DOHH2 (cell line): ENCODE measurements around the gene ATP6V0A4.

ENCODE experiments used
- H3F3A ChIP-seq: fragments of 200-600 bp; sonication (generic), shearing (Covaris generic); 2 replicates; pipeline ENCODE4 v1.6.0; 2016; ENCODE audit warnings: antibody characterized with exemption, mild to moderate bottlenecking; ENCODE audit not compliant: control insufficient read depth, insufficient read depth
- H3K27ac ChIP-seq: fragments of 200-600 bp; sonication (generic); 2 replicates; pipeline ENCODE4 v1.5.1; 2014; ENCODE audit warnings: low read depth, mild to moderate bottlenecking, low read length, moderate library complexity
- H3K27me3 ChIP-seq: fragments of 200-600 bp; sonication (generic); 2 replicates; pipeline ENCODE4 v1.6.1; 2014; ENCODE audit warnings: mild to moderate bottlenecking, low read length, mixed read lengths; ENCODE audit not compliant: control insufficient read depth
- H3K36me3 ChIP-seq: fragments of 200-600 bp; sonication (generic); 2 replicates; pipeline ENCODE4 v1.6.1; 2014; ENCODE audit warnings: mild to moderate bottlenecking, low read length, moderate library complexity, mixed read lengths; ENCODE audit not compliant: control insufficient read depth
- H3K4me1 ChIP-seq: fragments of 200-600 bp; sonication (generic); 2 replicates; pipeline ENCODE4 v1.6.1; 2014; ENCODE audit warnings: mild to moderate bottlenecking, low read length, mixed read lengths; ENCODE audit not compliant: control insufficient read depth
- H3K4me2 ChIP-seq: fragments of 200-600 bp; sonication (generic); 2 replicates; pipeline ENCODE4 v1.6.0; 2014; ENCODE audit warnings: mild to moderate bottlenecking, low read length, moderate library complexity
- H3K4me3 ChIP-seq: fragments of 200-600 bp; sonication (generic); 2 replicates; pipeline ENCODE4 v1.5.1; 2014; ENCODE audit warnings: mild to moderate bottlenecking, low read length, mixed read lengths
- H3K79me2 ChIP-seq: fragments of 200-600 bp; sonication (generic); 2 replicates; pipeline ENCODE4 v1.6.1; 2014; ENCODE audit warnings: mild to moderate bottlenecking, low read length, mixed read lengths; ENCODE audit not compliant: control insufficient read depth
- H3K9me2 ChIP-seq: fragments of 200-600 bp; sonication (generic); replicated peaks from 2 replicates; pipeline ENCODE4 v1.6.1; 2014; ENCODE audit warnings: mild to moderate bottlenecking, low read length, mixed read lengths; ENCODE audit not compliant: control insufficient read depth
- H3K9me3 ChIP-seq: fragments of 200-600 bp; sonication (generic); 2 replicates; pipeline ENCODE4 v1.6.1; 2014; ENCODE audit warnings: antibody characterized with exemption, low read length, mixed read lengths; ENCODE audit not compliant: control insufficient read depth, insufficient read depth
- H4K20me1 ChIP-seq: fragments of 200-600 bp; sonication (generic); 2 replicates; pipeline ENCODE4 v1.6.0; 2014; ENCODE audit warnings: low read depth, mild to moderate bottlenecking, antibody characterized with exemption, low read length, moderate library complexity; ENCODE audit not compliant: control insufficient read depth, insufficient read depth
- EZH2phosphoT487 ChIP-seq: fragments of 200-600 bp; sonication (generic); IDR thresholded peaks from 2 replicates; pipeline ENCODE4 v1.6.1; 2017; ENCODE audit warnings: borderline replicate concordance, mild to moderate bottlenecking, antibody characterized with exemption, low read length, moderate library complexity, mixed read lengths
- TF ChIP-seq, protein P1 (sequence below): fragments of 200-600 bp; sonication (generic); IDR thresholded peaks from one replicate; pipeline ENCODE4 v1.5.1; 2014; ENCODE audit warnings: antibody characterized with exemption, mild to moderate bottlenecking, low read depth, low read length; ENCODE audit not compliant: poor library complexity, severe bottlenecking

The ATP6V0A4 gene

DNA sequence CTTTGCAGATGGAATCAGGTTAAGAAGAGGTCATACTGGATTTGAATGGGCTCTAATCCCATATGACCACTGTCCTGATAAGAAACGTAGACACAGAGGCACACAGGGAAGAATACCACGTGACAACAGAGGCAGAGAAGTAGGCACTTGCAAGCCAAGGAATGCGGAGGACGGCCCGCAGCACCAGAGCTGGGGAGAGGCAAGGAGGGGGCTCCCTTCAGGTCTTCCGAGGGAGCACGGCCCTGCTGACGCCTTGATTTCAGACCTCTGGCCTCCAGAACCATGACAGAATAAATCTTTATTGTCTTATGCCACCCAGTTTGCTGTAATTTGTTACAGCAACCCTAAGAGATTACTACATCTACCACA lies 44.9 kb downstream of the ATP6V0A4 start:
- Histone ChIP-seq H4K20me1 (no peaks in the 10 kb centered on the region), H3K27ac (no peak overlapping the region), H3K4me3 (no peak overlapping the region), H3K9me3 (no peaks in the 10 kb centered on the region), H3K4me1 (no peaks in the 10 kb centered on the region), H3K9me2 (no peaks in the 10 kb centered on the region), H3F3A (no peaks in the 10 kb centered on the region), H3K4me2 (no peak overlapping the region), H3K36me3 (no peaks in the 10 kb centered on the region), H3K79me2 (no peaks in the 10 kb centered on the region), H3K27me3 (no peaks in the 10 kb centered on the region)
- TF ChIP-seq, protein P1, sequence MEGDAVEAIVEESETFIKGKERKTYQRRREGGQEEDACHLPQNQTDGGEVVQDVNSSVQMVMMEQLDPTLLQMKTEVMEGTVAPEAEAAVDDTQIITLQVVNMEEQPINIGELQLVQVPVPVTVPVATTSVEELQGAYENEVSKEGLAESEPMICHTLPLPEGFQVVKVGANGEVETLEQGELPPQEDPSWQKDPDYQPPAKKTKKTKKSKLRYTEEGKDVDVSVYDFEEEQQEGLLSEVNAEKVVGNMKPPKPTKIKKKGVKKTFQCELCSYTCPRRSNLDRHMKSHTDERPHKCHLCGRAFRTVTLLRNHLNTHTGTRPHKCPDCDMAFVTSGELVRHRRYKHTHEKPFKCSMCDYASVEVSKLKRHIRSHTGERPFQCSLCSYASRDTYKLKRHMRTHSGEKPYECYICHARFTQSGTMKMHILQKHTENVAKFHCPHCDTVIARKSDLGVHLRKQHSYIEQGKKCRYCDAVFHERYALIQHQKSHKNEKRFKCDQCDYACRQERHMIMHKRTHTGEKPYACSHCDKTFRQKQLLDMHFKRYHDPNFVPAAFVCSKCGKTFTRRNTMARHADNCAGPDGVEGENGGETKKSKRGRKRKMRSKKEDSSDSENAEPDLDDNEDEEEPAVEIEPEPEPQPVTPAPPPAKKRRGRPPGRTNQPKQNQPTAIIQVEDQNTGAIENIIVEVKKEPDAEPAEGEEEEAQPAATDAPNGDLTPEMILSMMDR, result no peak
- TF ChIP-seq EZH2phosphoT487, result no peak

DNA sequence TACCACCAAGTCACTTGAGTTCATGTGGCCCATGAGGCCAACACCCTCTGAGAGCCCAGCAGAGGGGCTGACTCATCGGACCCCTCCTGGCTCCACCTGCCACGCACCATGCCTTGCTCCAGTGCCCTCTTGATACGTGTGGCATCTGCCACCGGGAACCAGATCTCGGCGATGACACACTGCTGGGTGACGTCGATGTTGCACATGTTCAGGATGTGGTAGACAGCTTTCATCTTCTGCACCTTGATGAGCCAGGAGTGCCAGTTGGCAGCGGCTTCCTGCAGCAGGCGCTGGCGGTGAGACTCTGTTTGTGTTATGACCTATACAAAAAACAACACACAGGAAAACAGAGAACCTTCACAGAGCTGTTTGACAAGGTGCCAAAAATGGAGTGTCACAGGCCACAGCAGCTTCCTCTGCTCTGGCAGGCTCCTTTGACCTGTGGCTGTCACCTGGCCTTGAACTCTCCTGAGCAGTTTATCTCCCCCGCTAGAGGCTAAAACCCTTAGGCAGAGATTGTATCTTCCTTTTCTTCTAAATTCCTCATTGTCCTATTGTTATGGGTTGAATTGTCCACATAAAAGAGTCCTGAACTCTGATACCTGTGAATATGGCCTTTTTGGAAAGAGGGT lies 45.4 kb downstream of the ATP6V0A4 start:
- TF ChIP-seq EZH2phosphoT487, result no peak
- TF ChIP-seq, protein P1, result no peak
- Histone ChIP-seq H3K4me2 (no peak overlapping the region), H3K27ac (no peak overlapping the region)

DNA sequence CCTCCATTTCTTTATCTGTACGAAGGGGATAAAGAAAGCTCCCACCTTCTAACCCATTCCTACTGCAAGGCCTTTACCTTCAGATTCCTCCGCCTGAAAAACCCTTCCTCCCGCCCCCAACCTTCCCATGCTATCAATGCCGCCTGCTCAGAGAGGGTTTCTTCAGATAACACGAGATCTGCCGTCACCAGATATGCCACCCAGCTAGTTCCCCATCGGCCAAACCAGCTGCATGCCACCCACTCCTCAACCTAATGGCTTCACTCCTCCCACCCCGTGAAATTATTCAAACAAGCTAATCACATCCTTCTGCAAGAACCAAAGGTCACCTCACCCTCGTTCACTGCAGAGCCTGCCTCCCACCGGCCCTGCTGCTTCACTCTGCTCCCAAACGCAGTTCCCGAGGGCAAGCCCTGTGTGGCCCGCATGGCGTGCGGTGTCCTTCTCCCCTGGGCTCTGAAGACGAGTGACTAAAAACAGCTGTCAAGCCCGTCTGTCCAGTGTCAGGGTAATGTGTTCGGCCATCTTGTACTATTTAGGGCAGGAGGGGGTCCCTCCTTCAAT lies 47.0 kb downstream of the ATP6V0A4 start:
- Histone ChIP-seq H3F3A (no peaks in the 10 kb centered on the region), H3K79me2 (no peaks in the 10 kb centered on the region), H3K9me2 (no peaks in the 10 kb centered on the region), H3K27me3 (no peaks in the 10 kb centered on the region), H3K9me3 (no peaks in the 10 kb centered on the region), H3K36me3 (no peaks in the 10 kb centered on the region), H3K4me3 (no peak overlapping the region), H3K4me2 (no peak overlapping the region), H4K20me1 (no peaks in the 10 kb centered on the region), H3K27ac (no peak overlapping the region), H3K4me1 (no peaks in the 10 kb centered on the region)
- TF ChIP-seq, protein P1, result no peak
- TF ChIP-seq EZH2phosphoT487, result no peak

More for the DNA sequence above, 45.4 kb downstream of the ATP6V0A4 start:
- H3K4me1 ChIP-seq, result no peaks in the 10 kb centered on the region
- H3K9me3 ChIP-seq, result no peaks in the 10 kb centered on the region
- H3K36me3 ChIP-seq, result no peaks in the 10 kb centered on the region
- no peaks in the 10 kb centered on the region for H3F3A ChIP-seq
- H3K27me3 ChIP-seq, result no peaks in the 10 kb centered on the region
- no peak overlapping the region for H3K4me3 ChIP-seq
- no peaks in the 10 kb centered on the region for H3K79me2 ChIP-seq
- no peaks in the 10 kb centered on the region for H4K20me1 ChIP-seq
- H3K9me2 ChIP-seq, result no peaks in the 10 kb centered on the region
